DND-41 (cell line): Measurements from ENCODE around the gene CPD.
"Not testable (repeated sequence)": the region's sequence is repeated elsewhere in the genome, so short reads cannot be mapped to it uniquely, and the experiment has no call there.

Source experiments
- ATAC-seq: fragments of 200-7000 bp; cut with Tn5 transposase; 3 replicates; pipeline ENCODE4 v1.9.1; 2021; ENCODE audit warnings: low read depth; ENCODE audit not compliant: insufficient read depth
- DNase-seq: peaks from one replicate; pipeline ENCODE4 v3.0.0-alpha.2; 2020
- H2AFZ ChIP-seq: 2 replicates; pipeline ENCODE4 v1.6.0; 2012; ENCODE audit warnings: low read depth, low read length
- H3K27ac ChIP-seq: 2 replicates; pipeline ENCODE4 v1.5.1; 2012; ENCODE audit warnings: low read length, inconsistent platforms
- H3K27me3 ChIP-seq: fragments of 200-600 bp; sonication (generic); 2 replicates; pipeline ENCODE4 v1.6.0; 2012; ENCODE audit warnings: low read length, mild to moderate bottlenecking, inconsistent platforms; ENCODE audit not compliant: insufficient read depth, poor library complexity
- H3K36me3 ChIP-seq: 2 replicates; pipeline ENCODE4 v1.5.1; 2012; ENCODE audit warnings: low read length, inconsistent platforms; ENCODE audit not compliant: insufficient read depth
- H3K4me1 ChIP-seq: 2 replicates; pipeline ENCODE4 v1.5.1; 2012; ENCODE audit warnings: mild to moderate bottlenecking, low read length; ENCODE audit not compliant: insufficient read depth
- H3K4me2 ChIP-seq: 2 replicates; pipeline ENCODE4 v1.6.0; 2012; ENCODE audit warnings: mild to moderate bottlenecking, moderate library complexity, low read length, inconsistent platforms; ENCODE audit not compliant: insufficient read depth
- H3K4me3 ChIP-seq, 2 experiments: fragments of 200-600 bp in 1 of 2; shearing (Covaris generic) in 1 of 2; 2 replicates each; pipeline ENCODE4 v1.5.1; 2012 to 2016; ENCODE audit warnings: inconsistent platforms in 2 of 2, low read length in 2 of 2, mild to moderate bottlenecking in 2 of 2, low read depth in 1 of 2, moderate library complexity in 1 of 2
- H3K79me2 ChIP-seq: 2 replicates; pipeline ENCODE4 v1.6.0; 2012; ENCODE audit warnings: low read length, inconsistent platforms; ENCODE audit not compliant: insufficient read depth
- H3K9ac ChIP-seq: 2 replicates; pipeline ENCODE4 v1.6.0; 2012; ENCODE audit warnings: low read depth, mild to moderate bottlenecking, inconsistent platforms, low read length, moderate library complexity
- H3K9me3 ChIP-seq: 2 replicates; pipeline ENCODE4 v1.5.1; 2012; ENCODE audit warnings: low read length, moderate library complexity, mild to moderate bottlenecking, inconsistent platforms; ENCODE audit not compliant: insufficient read depth, severe bottlenecking
- H4K20me1 ChIP-seq: 2 replicates; pipeline ENCODE4 v1.6.0; 2012; ENCODE audit warnings: low read length; ENCODE audit not compliant: insufficient read depth
- EZH2 ChIP-seq: IDR thresholded peaks from 3 replicates; pipeline ENCODE4 v1.6.1; 2012; ENCODE audit warnings: borderline replicate concordance, low read depth, mild to moderate bottlenecking, moderate library complexity, low read length, inconsistent platforms; ENCODE audit not compliant: severe bottlenecking
- TF ChIP-seq, protein P1 (sequence below): IDR thresholded peaks from 2 replicates; pipeline ENCODE4 v1.5.1; 2012; ENCODE audit warnings: borderline replicate concordance, low read length, moderate library complexity, mild to moderate bottlenecking; ENCODE audit not compliant: poor library complexity, severe bottlenecking; ENCODE audit errors: extremely low read depth

CPD gene

DNA sequence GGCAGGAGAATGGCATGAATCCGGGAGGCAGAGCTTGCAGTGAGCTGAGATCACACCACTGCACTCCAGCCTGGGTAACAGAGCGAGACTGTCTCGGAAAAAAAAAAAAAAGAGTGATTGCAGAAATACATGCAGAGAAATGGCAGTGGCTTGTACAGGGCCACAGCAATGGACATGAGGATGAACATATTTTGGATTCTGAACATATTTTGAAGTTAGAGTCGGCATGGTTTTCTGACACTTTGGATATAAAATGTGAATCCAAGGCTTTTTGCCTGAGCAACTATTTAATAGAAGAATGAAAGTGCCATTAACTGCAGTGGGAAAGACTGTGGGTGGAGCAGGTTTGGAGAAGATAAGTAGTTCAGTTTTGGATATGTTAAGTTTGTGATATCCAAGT, 35.8 kb downstream of the CPD start:
- TF ChIP-seq EZH2, result no peak
- TF ChIP-seq, protein P1, sequence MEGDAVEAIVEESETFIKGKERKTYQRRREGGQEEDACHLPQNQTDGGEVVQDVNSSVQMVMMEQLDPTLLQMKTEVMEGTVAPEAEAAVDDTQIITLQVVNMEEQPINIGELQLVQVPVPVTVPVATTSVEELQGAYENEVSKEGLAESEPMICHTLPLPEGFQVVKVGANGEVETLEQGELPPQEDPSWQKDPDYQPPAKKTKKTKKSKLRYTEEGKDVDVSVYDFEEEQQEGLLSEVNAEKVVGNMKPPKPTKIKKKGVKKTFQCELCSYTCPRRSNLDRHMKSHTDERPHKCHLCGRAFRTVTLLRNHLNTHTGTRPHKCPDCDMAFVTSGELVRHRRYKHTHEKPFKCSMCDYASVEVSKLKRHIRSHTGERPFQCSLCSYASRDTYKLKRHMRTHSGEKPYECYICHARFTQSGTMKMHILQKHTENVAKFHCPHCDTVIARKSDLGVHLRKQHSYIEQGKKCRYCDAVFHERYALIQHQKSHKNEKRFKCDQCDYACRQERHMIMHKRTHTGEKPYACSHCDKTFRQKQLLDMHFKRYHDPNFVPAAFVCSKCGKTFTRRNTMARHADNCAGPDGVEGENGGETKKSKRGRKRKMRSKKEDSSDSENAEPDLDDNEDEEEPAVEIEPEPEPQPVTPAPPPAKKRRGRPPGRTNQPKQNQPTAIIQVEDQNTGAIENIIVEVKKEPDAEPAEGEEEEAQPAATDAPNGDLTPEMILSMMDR, result no peak
- DNase-seq, result no peak
- Histone ChIP-seq H2AFZ (no peak overlapping the region), H3K27ac (no peak overlapping the region), H3K9ac (no peak overlapping the region), H3K4me3 (no peak overlapping the region), H3K36me3 (no peaks in the 10 kb centered on the region), H3K79me2 (no peaks in the 10 kb centered on the region), H3K4me2 (no peak overlapping the region), H3K27me3 (no peaks in the 10 kb centered on the region), H4K20me1 (peaks cover 10% of the 10 kb centered on the region; the same call in 1 of the 2 replicates), H3K4me1 (no peaks in the 10 kb centered on the region), H3K9me3 (no peaks in the 10 kb centered on the region)
- ATAC-seq, result no peak

GRCh38 chr17:30415491-30415890, 36.8 kb downstream of the CPD start:
- Histone ChIP-seq H4K20me1 (peaks cover 10% of the 10 kb centered on the region; the same call in 1 of the 2 replicates), H3K27ac (no peak overlapping the region), H3K9me3 (no peaks in the 10 kb centered on the region), H3K79me2 (no peaks in the 10 kb centered on the region), H3K9ac (no peak overlapping the region), H3K36me3 (no peaks in the 10 kb centered on the region), H3K27me3 (no peaks in the 10 kb centered on the region), H2AFZ (no peak overlapping the region), H3K4me1 (no peaks in the 10 kb centered on the region), H3K4me2 (no peak overlapping the region), H3K4me3 (no peak overlapping the region)
- TF ChIP-seq, protein P1, result no peak
- no peak for TF ChIP-seq EZH2
- DNase-seq (no peak), ATAC-seq (no peak)

DNA sequence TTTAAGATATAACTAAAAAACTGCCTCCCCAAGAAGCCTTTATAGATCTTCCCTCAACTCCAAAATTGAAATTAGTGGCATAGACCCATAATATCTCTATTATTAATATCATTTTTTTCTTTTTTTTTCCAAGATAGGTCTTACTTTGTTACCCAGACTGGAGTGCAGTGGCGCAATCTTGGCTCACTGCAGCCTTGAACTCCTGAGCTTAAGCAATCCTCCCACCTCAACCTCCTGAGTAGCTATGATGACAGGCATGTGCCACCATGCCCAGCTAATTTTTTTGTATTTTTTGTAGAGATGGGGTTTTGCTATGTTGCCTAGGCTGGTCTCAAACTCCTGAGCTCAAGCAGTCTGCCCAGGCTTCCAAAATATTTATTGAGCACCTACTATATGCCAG, 39.3 kb downstream of the CPD start:
- H3K27ac ChIP-seq, DNase-seq, H3K27me3 ChIP-seq, H3K79me2 ChIP-seq, ATAC-seq, H4K20me1 ChIP-seq, H3K9ac ChIP-seq, H3K4me3 ChIP-seq, H2AFZ ChIP-seq, H3K4me2 ChIP-seq, H3K9me3 ChIP-seq, H3K4me1 ChIP-seq: not testable (repeated sequence)
- peaks cover 15% of the 10 kb centered on the region; the same call in 1 of the 2 replicates for H3K36me3 ChIP-seq

DNA sequence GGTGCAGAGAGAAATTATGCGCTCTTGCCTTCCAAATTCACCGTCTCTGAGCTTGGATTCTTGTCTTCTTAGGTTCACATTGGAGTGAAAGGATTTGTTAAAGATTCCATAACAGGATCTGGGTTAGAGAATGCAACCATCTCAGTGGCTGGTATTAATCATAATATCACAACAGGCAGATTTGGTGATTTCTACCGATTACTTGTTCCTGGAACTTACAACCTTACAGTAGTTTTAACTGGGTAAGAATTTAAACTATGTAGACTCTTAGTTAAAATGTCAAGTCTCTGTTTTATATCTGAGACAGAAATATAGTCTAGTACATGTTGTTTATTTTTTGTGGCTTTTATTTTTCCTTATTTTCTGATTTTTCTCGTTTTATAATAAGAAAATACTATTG, 42.9 kb downstream of the CPD start:
- ATAC-seq (no peak), DNase-seq (no peak)
- Histone ChIP-seq H3K36me3 (peaks cover 26% of the 10 kb centered on the region; the same call in 1 of the 2 replicates), H3K9me3 (no peaks in the 10 kb centered on the region), H2AFZ (no peak overlapping the region), H3K4me1 (no peaks in the 10 kb centered on the region), H3K4me3 (no peak overlapping the region), H3K4me2 (no peak overlapping the region), H3K27me3 (no peaks in the 10 kb centered on the region), H3K27ac (no peak overlapping the region), H4K20me1 (no peaks in the 10 kb centered on the region), H3K9ac (no peak overlapping the region), H3K79me2 (no peaks in the 10 kb centered on the region)
- TF ChIP-seq EZH2, result no peak
- TF ChIP-seq, protein P1, result no peak
